Panc1 (cell line): ENCODE results near the gene TC2N. TPM values are rescaled to one million over a fixed set of nuclear protein-coding genes. Genes with fewer than 3 reads are reported as not detected.

Source experiments
- ATAC-seq: fragments of 200-7000 bp; cut with Tn5 transposase; 2 replicates; pipeline ENCODE4 v1.9.1; 2020; ENCODE audit warnings: mild to moderate bottlenecking, moderate library complexity
- BruUV-seq: library from RNA; stranded (reverse); fragments of 400-500 nt; replicated peaks from 2 replicates; lab custom pipeline; 2021; lab: Mats Ljungman, UMichigan
- CTCF ChIA-PET: fragments of 300-600 bp; sonication (Branson Sonifier 250); formaldehyde crosslinking; loops from one replicate; lab custom pipeline; 2022; ENCODE audit warnings: antibody characterized with exemption; lab: Charles Lee
- POLR2A ChIA-PET: fragments of 300-600 bp; sonication (Branson Sonifier 250); formaldehyde crosslinking; loops from one replicate; lab custom pipeline; 2022; ENCODE audit warnings: antibody characterized with exemption; lab: Charles Lee
- DNase-seq: peaks from one replicate; pipeline ENCODE4 v3.0.0-alpha.2; 2010; ENCODE audit warnings: low read depth, low spot score
- H3K27ac ChIP-seq: 2 replicates; pipeline ENCODE4 v1.5.1; 2011; ENCODE audit warnings: mild to moderate bottlenecking, low read length, inconsistent platforms
- H3K27me3 ChIP-seq: fragments of 200-500 bp; sonication (Bioruptor generic); 2 replicates; pipeline ENCODE4 v1.6.0; 2014; ENCODE audit warnings: low read length, inconsistent platforms; ENCODE audit not compliant: control insufficient read depth, insufficient read depth
- H3K36me3 ChIP-seq: fragments of 200-500 bp; sonication (Bioruptor generic); 2 replicates; pipeline ENCODE4 v1.5.1; 2014; ENCODE audit warnings: inconsistent platforms, mild to moderate bottlenecking, low read length, moderate library complexity; ENCODE audit not compliant: control insufficient read depth, insufficient read depth
- H3K4me1 ChIP-seq: 2 replicates; pipeline ENCODE4 v1.5.1; 2011; ENCODE audit warnings: inconsistent platforms, mild to moderate bottlenecking, low read length, moderate library complexity; ENCODE audit not compliant: control insufficient read depth, insufficient read depth
- H3K4me3 ChIP-seq, 2 experiments: 2 replicates each; pipeline ENCODE4 v1.5.1; 2011 to 2012; ENCODE audit warnings: low read depth in 2 of 2, low read length in 2 of 2, mild to moderate bottlenecking in 2 of 2, inconsistent platforms in 1 of 2, moderate library complexity in 1 of 2
- H3K9me3 ChIP-seq: fragments of 200-500 bp; sonication (Bioruptor generic); 2 replicates; pipeline ENCODE4 v1.5.1; 2014; ENCODE audit warnings: low read depth, mild to moderate bottlenecking, inconsistent platforms, low read length, moderate library complexity; ENCODE audit not compliant: control insufficient read depth, insufficient read depth
- CTCF ChIP-seq: fragments of 450-650 bp; IDR thresholded peaks from 2 replicates; pipeline ENCODE4 v1.5.1; 2017; ENCODE audit warnings: mild to moderate bottlenecking
- POLR2AphosphoS5 ChIP-seq: IDR thresholded peaks from 2 replicates; pipeline ENCODE4 v1.6.1; 2012; ENCODE audit warnings: mild to moderate bottlenecking, low read depth, low read length, moderate library complexity
- REST ChIP-seq, 2 experiments: IDR thresholded peaks; 2 replicates each; pipeline ENCODE4 v1.6.1; 2011 to 2012; ENCODE audit warnings: low read depth in 2 of 2, control low read depth in 1 of 2, low read length in 1 of 2, mild to moderate bottlenecking in 1 of 2, moderate library complexity in 1 of 2; ENCODE audit not compliant: insufficient read depth in 1 of 2
- SIN3A ChIP-seq: IDR thresholded peaks from 2 replicates; pipeline ENCODE4 v1.6.1; 2012; ENCODE audit warnings: low read depth, mild to moderate bottlenecking, low read length, moderate library complexity, borderline replicate concordance; ENCODE audit not compliant: insufficient read depth
- TCF7L2 ChIP-seq: IDR thresholded peaks from 2 replicates; pipeline ENCODE4 v1.6.1; 2011; ENCODE audit warnings: mild to moderate bottlenecking, low read depth, low read length, inconsistent platforms
- in situ Hi-C: cut with HindIII; loops from 2 replicates; pipeline ENCODE4 v1.10.0; 2016; ENCODE audit warnings: low sequenced_read_pairs, low pct_unique_long_range_greater_than_20kb
- intact Hi-C: fragments of 100-400 bp; cut with micrococcal nuclease; formaldehyde crosslinking; loops from one replicate; pipeline ENCODE4 v1.10.0; 2022; ENCODE audit not compliant: unreplicated experiment
- total RNA-seq: library from RNA; stranded (reverse); gene quantifications from one replicate; pipeline ENCODE4 v1.2.1, GENCODE V29; 2021; ENCODE audit not compliant: unreplicated experiment

The TC2N gene
- total RNA-seq, 1 experiment from 2014 or later, result 0.49 TPM

GRCh38 chr14:91896419-91896818, 29.1 kb upstream of the TC2N start:
- ChIA-PET POLR2A (no interaction called here), CTCF (no interaction called here)
- TF ChIP-seq POLR2AphosphoS5 (no peak), SIN3A (no peak), TCF7L2 (no peak), REST (IDR thresholded peaks at IDR 0.05; ENCODE audit: insufficient read depth in 1 of 2, low read depth in 2 of 2, low read length in 1 of 2) (no peak), CTCF (no peak)
- intact Hi-C loops, result no loop called here
- BruUV-seq, result no TSS peak
- no peaks in the 10 kb centered on the region for H3K27me3 ChIP-seq
- in situ Hi-C loops, result no loop called here
- H3K27ac ChIP-seq, result no peak overlapping the region
- H3K36me3 ChIP-seq, result no peaks in the 10 kb centered on the region
- no peak overlapping the region for H3K4me3 ChIP-seq
- no peaks in the 10 kb centered on the region for H3K9me3 ChIP-seq
- no peaks in the 10 kb centered on the region for H3K4me1 ChIP-seq
- ATAC-seq (no peak), DNase-seq (no peak)

GRCh38 chr14:91893669-91894068, 26.3 kb upstream of the TC2N start:
- Histone ChIP-seq H3K4me3 (no peak overlapping the region), H3K36me3 (no peaks in the 10 kb centered on the region), H3K27me3 (no peaks in the 10 kb centered on the region), H3K9me3 (no peaks in the 10 kb centered on the region), H3K27ac (no peak overlapping the region), H3K4me1 (no peaks in the 10 kb centered on the region)
- BruUV-seq, result no TSS peak
- intact Hi-C loops (no loop called here), in situ Hi-C loops (no loop called here)
- ATAC-seq (no peak), DNase-seq (no peak)
- TF ChIP-seq TCF7L2, result no peak
- no peak for TF ChIP-seq SIN3A
- TF ChIP-seq POLR2AphosphoS5, result no peak
- TF ChIP-seq CTCF, result no peak
- no peak for TF ChIP-seq REST (IDR thresholded peaks at IDR 0.05; ENCODE audit: insufficient read depth in 1 of 2, low read depth in 2 of 2, low read length in 1 of 2)
- ChIA-PET POLR2A (no interaction called here), CTCF (no interaction called here)
